ENCODE measurements around the gene GCNT2.

DNA sequence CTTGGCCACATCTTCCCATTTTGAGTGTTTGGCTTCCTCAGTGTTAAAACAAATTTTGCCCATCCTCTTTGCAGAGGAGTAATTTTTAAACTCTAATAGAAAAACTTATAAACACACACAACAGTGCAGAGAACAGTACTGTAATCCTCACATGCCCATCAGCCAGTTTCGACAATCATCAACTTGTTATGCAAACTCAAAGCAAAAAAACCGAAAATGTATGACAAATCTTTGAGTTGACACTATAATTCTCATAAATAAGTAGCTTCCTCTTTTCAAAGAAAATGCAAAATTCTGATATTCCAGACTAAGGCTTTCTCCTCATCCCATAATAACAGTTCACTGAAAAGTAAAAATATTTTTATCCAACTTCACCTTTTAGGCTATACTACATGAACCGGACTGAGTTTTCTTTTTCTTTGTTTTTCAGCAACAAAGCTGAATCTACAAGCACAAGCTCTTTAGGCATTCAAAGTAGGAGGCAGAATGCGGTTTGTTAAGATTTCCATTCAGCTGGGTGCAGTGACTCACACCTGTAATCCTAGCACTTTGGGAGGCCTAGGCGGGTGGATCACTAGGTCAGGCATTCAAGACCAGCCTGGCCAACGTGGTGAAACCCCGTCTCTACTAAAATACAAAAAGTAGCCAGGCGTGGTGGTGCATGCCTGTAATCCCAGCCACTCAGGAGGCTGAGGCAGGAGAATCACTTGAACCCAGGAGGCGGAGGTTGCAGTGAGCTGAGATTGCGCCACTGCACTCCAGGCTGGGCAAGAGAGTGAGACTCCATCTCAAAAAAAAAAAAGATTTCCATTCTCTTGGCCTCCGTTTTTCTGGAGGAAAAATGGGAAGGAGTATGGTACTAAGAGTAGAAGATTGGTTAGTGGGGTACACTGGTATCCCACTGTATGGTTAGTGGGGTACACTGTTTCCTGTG, 74.8 kb downstream of the GCNT2 start:
- TF ChIP-seq, protein P1, sequence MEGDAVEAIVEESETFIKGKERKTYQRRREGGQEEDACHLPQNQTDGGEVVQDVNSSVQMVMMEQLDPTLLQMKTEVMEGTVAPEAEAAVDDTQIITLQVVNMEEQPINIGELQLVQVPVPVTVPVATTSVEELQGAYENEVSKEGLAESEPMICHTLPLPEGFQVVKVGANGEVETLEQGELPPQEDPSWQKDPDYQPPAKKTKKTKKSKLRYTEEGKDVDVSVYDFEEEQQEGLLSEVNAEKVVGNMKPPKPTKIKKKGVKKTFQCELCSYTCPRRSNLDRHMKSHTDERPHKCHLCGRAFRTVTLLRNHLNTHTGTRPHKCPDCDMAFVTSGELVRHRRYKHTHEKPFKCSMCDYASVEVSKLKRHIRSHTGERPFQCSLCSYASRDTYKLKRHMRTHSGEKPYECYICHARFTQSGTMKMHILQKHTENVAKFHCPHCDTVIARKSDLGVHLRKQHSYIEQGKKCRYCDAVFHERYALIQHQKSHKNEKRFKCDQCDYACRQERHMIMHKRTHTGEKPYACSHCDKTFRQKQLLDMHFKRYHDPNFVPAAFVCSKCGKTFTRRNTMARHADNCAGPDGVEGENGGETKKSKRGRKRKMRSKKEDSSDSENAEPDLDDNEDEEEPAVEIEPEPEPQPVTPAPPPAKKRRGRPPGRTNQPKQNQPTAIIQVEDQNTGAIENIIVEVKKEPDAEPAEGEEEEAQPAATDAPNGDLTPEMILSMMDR (IDR thresholded peaks at IDR 0.05; ENCODE audit: low read depth, low read length) = no peak
- TF ChIP-seq POLR2A (IDR thresholded peaks at IDR 0.05; ENCODE audit: extremely low read depth, insufficient read length) = no peak
- TF ChIP-seq, protein P2, sequence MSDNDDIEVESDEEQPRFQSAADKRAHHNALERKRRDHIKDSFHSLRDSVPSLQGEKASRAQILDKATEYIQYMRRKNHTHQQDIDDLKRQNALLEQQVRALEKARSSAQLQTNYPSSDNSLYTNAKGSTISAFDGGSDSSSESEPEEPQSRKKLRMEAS (IDR thresholded peaks at IDR 0.05; ENCODE audit: low read depth, low read length) = no peak
